ENCODE results near the gene PLEKHA5. TPM values are rescaled to one million over a fixed set of nuclear protein-coding genes. Genes with fewer than 3 reads are reported as not detected.
"Not testable (repeated sequence)": the region's sequence is repeated elsewhere in the genome, so short reads cannot be mapped to it uniquely, and the experiment has no call there.

Gene PLEKHA5
- total RNA-seq, 1 donor from 2014 or later = 23.4 TPM

DNA sequence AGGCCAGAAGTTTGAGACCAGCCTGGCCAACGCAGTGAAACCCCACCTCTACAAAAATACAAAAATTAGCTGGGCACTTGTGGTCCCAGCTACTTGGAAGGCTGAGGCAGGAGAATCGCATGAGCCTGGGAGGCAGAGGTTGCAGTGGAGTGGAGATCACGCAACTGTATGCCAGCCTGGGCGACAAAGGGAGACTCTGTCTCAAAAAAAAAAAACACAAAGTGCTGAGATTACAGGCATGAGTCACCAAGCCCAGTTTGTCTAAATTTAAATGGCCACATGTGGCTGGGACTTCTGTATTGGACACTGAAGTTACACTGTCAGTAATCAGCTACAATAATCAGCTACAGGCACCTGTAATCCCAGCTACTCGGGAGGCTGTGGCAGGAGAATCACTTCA is 208.9 kb downstream of the PLEKHA5 start:
- no peak for DNase-seq (ENCODE audit: low read depth)
- no peak overlapping the region for H3K4me3 ChIP-seq (ENCODE audit: low read depth, low read length)
- TF ChIP-seq, protein P1, sequence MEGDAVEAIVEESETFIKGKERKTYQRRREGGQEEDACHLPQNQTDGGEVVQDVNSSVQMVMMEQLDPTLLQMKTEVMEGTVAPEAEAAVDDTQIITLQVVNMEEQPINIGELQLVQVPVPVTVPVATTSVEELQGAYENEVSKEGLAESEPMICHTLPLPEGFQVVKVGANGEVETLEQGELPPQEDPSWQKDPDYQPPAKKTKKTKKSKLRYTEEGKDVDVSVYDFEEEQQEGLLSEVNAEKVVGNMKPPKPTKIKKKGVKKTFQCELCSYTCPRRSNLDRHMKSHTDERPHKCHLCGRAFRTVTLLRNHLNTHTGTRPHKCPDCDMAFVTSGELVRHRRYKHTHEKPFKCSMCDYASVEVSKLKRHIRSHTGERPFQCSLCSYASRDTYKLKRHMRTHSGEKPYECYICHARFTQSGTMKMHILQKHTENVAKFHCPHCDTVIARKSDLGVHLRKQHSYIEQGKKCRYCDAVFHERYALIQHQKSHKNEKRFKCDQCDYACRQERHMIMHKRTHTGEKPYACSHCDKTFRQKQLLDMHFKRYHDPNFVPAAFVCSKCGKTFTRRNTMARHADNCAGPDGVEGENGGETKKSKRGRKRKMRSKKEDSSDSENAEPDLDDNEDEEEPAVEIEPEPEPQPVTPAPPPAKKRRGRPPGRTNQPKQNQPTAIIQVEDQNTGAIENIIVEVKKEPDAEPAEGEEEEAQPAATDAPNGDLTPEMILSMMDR (conservative IDR thresholded peaks at IDR 0.05; ENCODE audit: low read depth, low read length) = no peak

DNA sequence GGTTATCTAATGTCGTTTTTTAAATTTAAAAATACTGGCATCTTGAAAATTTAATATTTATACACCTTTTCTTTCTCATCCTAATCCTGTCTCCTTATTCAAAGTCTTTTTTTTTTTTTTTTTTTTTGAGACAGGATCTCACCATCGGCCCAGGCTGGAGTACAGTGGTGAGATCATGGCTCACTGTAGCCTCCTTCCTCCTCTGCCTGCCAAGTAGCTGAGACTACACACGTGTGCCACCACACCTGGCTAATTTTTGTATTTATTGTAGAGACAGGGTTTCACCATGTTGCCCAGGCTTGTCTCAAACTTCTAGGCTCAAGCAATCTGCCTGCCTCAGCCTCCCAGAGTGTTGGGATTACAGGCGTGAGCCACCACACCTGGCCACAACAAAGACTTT is 221.3 kb downstream of the PLEKHA5 start:
- H3K4me3 ChIP-seq (ENCODE audit: low read depth, low read length); DNase-seq (ENCODE audit: low read depth): not testable (repeated sequence)

DNA sequence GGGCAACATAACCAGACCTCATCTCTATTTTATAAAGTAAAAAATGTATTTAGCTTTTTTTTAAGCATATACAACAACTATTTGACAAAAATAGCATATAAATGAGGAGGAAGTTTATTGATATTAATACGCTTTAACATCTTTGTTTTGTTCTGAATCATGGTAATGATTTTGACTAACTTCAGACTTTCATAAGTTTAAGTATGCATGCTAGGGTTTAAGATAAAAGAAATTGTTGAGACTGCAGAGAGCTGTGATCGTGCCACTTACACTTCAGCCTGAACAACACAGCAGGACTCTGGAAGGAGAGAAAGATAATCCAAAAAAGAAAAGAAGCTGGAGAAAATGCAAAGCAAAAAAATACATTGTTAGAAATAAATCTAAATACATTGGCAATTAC is 221.8 kb downstream of the PLEKHA5 start:
- TF ChIP-seq, protein P1 (conservative IDR thresholded peaks at IDR 0.05; ENCODE audit: low read depth, low read length) = no peak
- no peak for DNase-seq (ENCODE audit: low read depth)
- no peak overlapping the region for H3K4me3 ChIP-seq (ENCODE audit: low read depth, low read length)

DNA sequence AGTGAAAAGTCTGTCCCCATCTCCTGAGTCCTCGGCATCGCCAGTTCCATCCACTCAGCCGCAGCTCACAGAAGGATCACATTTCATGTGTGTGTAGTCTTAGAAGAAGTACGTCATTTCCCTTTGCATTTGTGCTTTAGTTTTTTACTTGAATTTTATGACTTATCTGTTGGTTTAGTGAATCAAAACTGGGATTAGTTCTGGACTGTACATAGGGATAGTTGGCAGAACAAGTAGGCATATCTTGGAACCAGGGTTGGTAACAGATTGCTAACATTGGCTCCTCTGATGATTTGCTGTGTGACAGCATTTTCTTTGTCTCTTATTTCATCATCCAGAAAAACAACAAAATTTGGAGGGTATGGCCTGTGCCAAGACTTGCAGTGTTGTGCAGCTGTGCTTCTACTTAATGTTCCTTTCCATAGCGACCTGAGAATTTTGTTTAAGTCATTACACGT is 240.2 kb downstream of the PLEKHA5 start:
- H3K4me3 ChIP-seq (ENCODE audit: low read depth, low read length) = no peak overlapping the region
- TF ChIP-seq, protein P1 (conservative IDR thresholded peaks at IDR 0.05; ENCODE audit: low read depth, low read length) = no peak
- DNase-seq (ENCODE audit: low read depth) = no peak

DNA sequence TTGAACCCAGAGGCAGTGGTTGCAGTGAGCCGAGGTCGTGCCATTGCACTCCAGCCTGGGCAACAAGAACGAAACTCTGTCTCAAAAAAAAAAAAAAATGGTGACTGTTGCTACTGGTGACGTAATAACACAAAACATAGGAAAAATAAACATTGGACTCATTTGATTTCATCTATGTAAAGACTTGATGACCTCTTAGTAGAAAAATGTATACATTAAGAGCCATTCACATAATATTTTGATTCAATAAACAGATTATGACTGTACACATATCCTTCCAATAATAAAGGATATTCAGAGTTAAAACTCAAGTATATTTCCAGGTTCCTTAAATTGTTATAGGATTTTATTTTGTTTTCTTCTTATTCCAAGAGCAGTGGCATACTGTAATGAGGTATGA is 244.1 kb downstream of the PLEKHA5 start:
- DNase-seq (ENCODE audit: low read depth) = no peak
- H3K4me3 ChIP-seq (ENCODE audit: low read depth, low read length) = no peak overlapping the region
- TF ChIP-seq, protein P1 (conservative IDR thresholded peaks at IDR 0.05; ENCODE audit: low read depth, low read length) = no peak

DNA sequence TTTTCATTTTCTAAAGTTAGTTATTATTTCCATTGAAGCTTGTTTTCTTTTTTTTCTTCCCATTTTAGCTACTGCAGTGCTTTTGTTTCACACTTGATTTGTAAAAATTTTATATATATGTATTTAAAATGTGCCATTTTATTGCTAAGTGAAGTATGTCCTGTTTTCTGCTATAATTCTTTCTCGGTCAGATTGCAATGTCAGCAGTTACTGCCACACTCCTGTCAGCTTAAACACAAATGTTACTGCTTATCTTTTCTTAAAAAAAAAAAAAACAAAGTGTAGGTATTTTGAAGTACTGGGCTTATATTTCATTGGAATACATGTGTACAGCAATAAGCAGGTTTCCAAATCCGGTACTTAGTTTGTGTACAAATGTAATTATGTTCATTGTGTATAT is 246.4 kb downstream of the PLEKHA5 start:
- H3K4me3 ChIP-seq (ENCODE audit: low read depth, low read length) = no peak overlapping the region
- TF ChIP-seq, protein P1 (conservative IDR thresholded peaks at IDR 0.05; ENCODE audit: low read depth, low read length) = no peak
- DNase-seq (ENCODE audit: low read depth) = no peak

DNA sequence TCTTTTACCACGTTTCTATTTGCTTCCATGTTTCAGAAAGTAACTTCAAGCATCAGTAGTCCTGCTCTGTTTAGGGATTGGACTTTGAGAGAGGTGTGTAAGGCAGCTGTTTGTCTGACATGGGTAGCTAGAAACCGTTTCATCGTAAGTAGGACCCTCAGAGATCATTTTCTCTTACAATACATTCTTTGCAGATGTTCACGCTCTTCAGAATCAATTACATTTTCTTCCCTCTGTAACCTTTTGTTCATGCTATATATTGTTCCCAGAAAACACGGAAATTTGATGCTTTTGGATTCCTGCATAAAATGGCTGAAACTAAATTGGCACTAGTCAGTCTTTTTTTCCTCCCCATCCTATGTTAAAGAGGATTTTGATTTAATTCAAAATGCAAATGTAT is 247.2 kb downstream of the PLEKHA5 start:
- no peak for DNase-seq (ENCODE audit: low read depth)
- H3K4me3 ChIP-seq (ENCODE audit: low read depth, low read length) = no peak overlapping the region
- TF ChIP-seq, protein P1 (conservative IDR thresholded peaks at IDR 0.05; ENCODE audit: low read depth, low read length) = no peak

Data from epithelial cell of proximal tubule (primary cell).